GM12891 (cell line): ENCODE measurements around the gene POGZ.

ENCODE experiments used
- POLR2A ChIP-seq: IDR thresholded peaks from 2 replicates; pipeline ENCODE4 v1.6.1; 2011; ENCODE audit warnings: low read depth, low read length, control low read depth
- TAF1 ChIP-seq: IDR thresholded peaks from 2 replicates; pipeline ENCODE4 v1.6.1; 2011; ENCODE audit warnings: low read depth, low read length, control low read depth

- TF ChIP-seq POLR2A (no peak), TAF1 (no peak)
Observed at GRCh38 chr1:151444783-151445177, 14.5 kb downstream of the POGZ start.
